Keratinocyte (primary cell): ENCODE results near the gene FRAT2. TPM values are rescaled to one million over a fixed set of nuclear protein-coding genes. Genes with fewer than 3 reads are reported as not detected.

Source experiments
- DNase-seq: peaks from one replicate; pipeline ENCODE4 v3.0.0-alpha.2; 2011; ENCODE audit warnings: low read depth, missing footprints, low spot score
- FAIRE-seq: peaks from 2 replicates; lab custom pipeline; 2011; peaks lifted over from hg19 to GRCh38; lab: Jason Lieb, UNC
- H2AFZ ChIP-seq: 2 replicates; pipeline ENCODE4 v1.6.0; 2012; ENCODE audit warnings: low read length, control low read depth, inconsistent platforms; ENCODE audit not compliant: control insufficient read depth
- H3K27ac ChIP-seq: 2 replicates; pipeline ENCODE4 v1.5.1; 2011; ENCODE audit warnings: low read length; ENCODE audit not compliant: control insufficient read depth, insufficient read depth
- H3K27me3 ChIP-seq: 3 replicates; pipeline ENCODE4 v1.6.0; 2011; ENCODE audit warnings: low read length; ENCODE audit not compliant: control insufficient read depth, insufficient read depth; ENCODE audit errors: extremely low read depth
- H3K36me3 ChIP-seq, 2 experiments: 2 replicates in 1 of 2; 3 replicates in 1 of 2; pipeline ENCODE4 v1.5.1; 2011; ENCODE audit warnings: low read length in 2 of 2, mild to moderate bottlenecking in 1 of 2; ENCODE audit not compliant: control insufficient read depth in 2 of 2, insufficient read depth in 2 of 2; ENCODE audit errors: extremely low read depth in 1 of 2
- H3K4me1 ChIP-seq: 3 replicates; pipeline ENCODE4 v1.5.1; 2011; ENCODE audit warnings: low read length; ENCODE audit not compliant: control insufficient read depth, insufficient read depth; ENCODE audit errors: extremely low read depth
- H3K4me2 ChIP-seq: 3 replicates; pipeline ENCODE4 v1.6.0; 2011; ENCODE audit warnings: low read depth, low read length; ENCODE audit not compliant: control insufficient read depth, insufficient read depth; ENCODE audit errors: extremely low read depth
- H3K4me3 ChIP-seq, 3 experiments: fragments of 200-600 bp in 1 of 3; sonication (generic) in 1 of 3; 2 replicates in 2 of 3; 3 replicates in 1 of 3; pipeline ENCODE4 v1.5.1; 2011 to 2016; ENCODE audit warnings: low read length in 3 of 3, mild to moderate bottlenecking in 3 of 3, control low read depth in 2 of 3, inconsistent platforms in 1 of 3, low read depth in 1 of 3, mixed read lengths in 1 of 3, mixed run types in 1 of 3, moderate library complexity in 1 of 3; ENCODE audit not compliant: control insufficient read depth in 2 of 3, insufficient read depth in 2 of 3; ENCODE audit errors: extremely low read depth in 1 of 3
- H3K79me2 ChIP-seq: 2 replicates; pipeline ENCODE4 v1.6.0; 2012; ENCODE audit warnings: low read length; ENCODE audit not compliant: control insufficient read depth, insufficient read depth
- H3K9ac ChIP-seq: 3 replicates; pipeline ENCODE4 v1.6.0; 2011; ENCODE audit warnings: low read length; ENCODE audit not compliant: control insufficient read depth, insufficient read depth; ENCODE audit errors: extremely low read depth
- H3K9me1 ChIP-seq: 3 replicates; pipeline ENCODE4 v1.6.0; 2011; ENCODE audit warnings: low read length; ENCODE audit not compliant: control insufficient read depth, insufficient read depth; ENCODE audit errors: extremely low read depth
- H3K9me3 ChIP-seq: 2 replicates; pipeline ENCODE4 v1.5.1; 2012; ENCODE audit warnings: low read depth, low read length; ENCODE audit not compliant: control insufficient read depth
- H4K20me1 ChIP-seq: 3 replicates; pipeline ENCODE4 v1.6.0; 2011; ENCODE audit warnings: low read length; ENCODE audit not compliant: control insufficient read depth, insufficient read depth; ENCODE audit errors: extremely low read depth
- EZH2 ChIP-seq: IDR thresholded peaks from one replicate; pipeline ENCODE4 v1.6.1; 2012; ENCODE audit warnings: inconsistent platforms, mild to moderate bottlenecking, low read length, moderate library complexity
- dilution Hi-C: fragments of 300-500 bp; cut with MboI; formaldehyde crosslinking; loops from one replicate; pipeline ENCODE4 v1.7.0; 2020; ENCODE audit warnings: low sequenced_read_pairs; ENCODE audit not compliant: extremely low pct_ligation_motif_present
- polyA plus RNA-seq, 5 experiments: library from polyadenylated mRNA; depleted of rRNA in 3 of 5; stranded (reverse) in 3 of 5; stranded (forward) in 1 of 5; unstranded in 1 of 5; fragments of >200 nt; gene quantifications; 1 replicate in 1 of 5; 2 replicates in 3 of 5; 3 replicates in 1 of 5; pipeline versions ENCODE4 v1.2.1 to v1.2.3, GENCODE V29; 2011 to 2012; ENCODE audit warnings: missing spikeins in 2 of 5, low read depth in 1 of 5, low replicate concordance in 1 of 5
- TF ChIP-seq, protein P1 (sequence below), 3 experiments: IDR thresholded peaks in 1 of 3; conservative IDR thresholded peaks in 1 of 3; optimal IDR thresholded peaks in 1 of 3; 2 replicates in 2 of 3; 3 replicates in 1 of 3; pipeline versions ENCODE3 to v1.5.1; 2011; ENCODE audit warnings: low read length in 3 of 3, mild to moderate bottlenecking in 3 of 3, moderate library complexity in 2 of 3, control low read depth in 1 of 3, inconsistent platforms in 1 of 3; ENCODE audit not compliant: insufficient read depth in 2 of 3; ENCODE audit errors: extremely low read depth in 1 of 3

The FRAT2 gene
- polyA plus RNA-seq, 1 donor (not counting 4 experiments of a cell fraction or from before 2014, with no cell fraction given): 5.5 TPM

GRCh38 chr10:97353945-97354344 lies 19.4 kb upstream of the FRAT2 start:
- Histone ChIP-seq H3K4me1 (no peaks in the 10 kb centered on the region), H2AFZ (no peak overlapping the region), H3K9me3 (no peaks in the 10 kb centered on the region), H3K27ac (no peak overlapping the region), H3K27me3 (no peaks in the 10 kb centered on the region), H3K79me2 (no peaks in the 10 kb centered on the region), H3K4me3 (no peak overlapping the region), H4K20me1 (no peaks in the 10 kb centered on the region), H3K4me2 (no peak overlapping the region), H3K9me1 (no peaks in the 10 kb centered on the region), H3K9ac (no peak overlapping the region), H3K36me3 (peaks cover 26 to 28% of the 10 kb centered on the region in 2 experiments)
- no peak for FAIRE-seq
- dilution Hi-C loops: no loop called here
- TF ChIP-seq, protein P1, sequence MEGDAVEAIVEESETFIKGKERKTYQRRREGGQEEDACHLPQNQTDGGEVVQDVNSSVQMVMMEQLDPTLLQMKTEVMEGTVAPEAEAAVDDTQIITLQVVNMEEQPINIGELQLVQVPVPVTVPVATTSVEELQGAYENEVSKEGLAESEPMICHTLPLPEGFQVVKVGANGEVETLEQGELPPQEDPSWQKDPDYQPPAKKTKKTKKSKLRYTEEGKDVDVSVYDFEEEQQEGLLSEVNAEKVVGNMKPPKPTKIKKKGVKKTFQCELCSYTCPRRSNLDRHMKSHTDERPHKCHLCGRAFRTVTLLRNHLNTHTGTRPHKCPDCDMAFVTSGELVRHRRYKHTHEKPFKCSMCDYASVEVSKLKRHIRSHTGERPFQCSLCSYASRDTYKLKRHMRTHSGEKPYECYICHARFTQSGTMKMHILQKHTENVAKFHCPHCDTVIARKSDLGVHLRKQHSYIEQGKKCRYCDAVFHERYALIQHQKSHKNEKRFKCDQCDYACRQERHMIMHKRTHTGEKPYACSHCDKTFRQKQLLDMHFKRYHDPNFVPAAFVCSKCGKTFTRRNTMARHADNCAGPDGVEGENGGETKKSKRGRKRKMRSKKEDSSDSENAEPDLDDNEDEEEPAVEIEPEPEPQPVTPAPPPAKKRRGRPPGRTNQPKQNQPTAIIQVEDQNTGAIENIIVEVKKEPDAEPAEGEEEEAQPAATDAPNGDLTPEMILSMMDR (optimal IDR thresholded peaks at IDR 0.05 in 1 of 3, IDR thresholded peaks at IDR 0.05 in 1 of 3, conservative IDR thresholded peaks at IDR 0.05 in 1 of 3; ENCODE audit: extremely low read depth in 1 of 3, insufficient read depth in 2 of 3, low read length in 3 of 3): no peak
- no peak for TF ChIP-seq EZH2
- DNase-seq: no peak

DNA sequence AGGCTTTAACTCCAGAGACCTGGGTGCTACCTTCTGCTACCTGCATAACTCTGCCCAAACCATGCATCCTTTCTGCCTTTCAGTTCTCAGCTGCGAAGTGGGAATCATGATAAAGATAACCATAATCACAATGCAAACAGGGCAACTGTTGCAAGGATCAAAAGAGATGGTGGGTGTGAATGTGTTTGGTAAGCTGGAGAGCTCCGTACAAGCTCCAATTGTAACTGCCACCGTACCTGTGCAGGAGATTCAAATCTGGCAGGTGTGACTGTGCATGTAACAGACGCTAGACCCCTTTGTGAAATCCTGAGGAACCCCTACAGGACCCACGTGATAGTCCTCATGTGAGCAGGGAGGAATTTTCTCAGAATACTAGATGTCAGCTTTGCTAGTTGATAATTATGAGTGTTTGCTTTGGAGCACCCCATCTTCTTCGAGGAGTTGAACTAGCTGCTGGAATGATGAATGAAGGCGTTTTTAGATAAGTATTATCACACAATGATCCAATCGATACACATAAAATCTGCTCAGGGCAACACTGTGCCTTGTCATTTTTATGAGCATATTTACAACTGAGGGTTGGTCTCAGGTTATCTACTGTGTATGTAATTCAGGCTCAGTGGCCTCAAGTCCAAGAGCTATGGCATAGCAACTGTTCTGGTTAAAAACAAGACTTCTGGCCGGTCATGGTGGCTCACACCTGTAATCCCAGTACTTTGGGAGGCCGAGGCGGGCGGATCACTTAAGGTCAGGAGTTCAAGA lies 15.4 kb upstream of the FRAT2 start:
- TF ChIP-seq, protein P1 (optimal IDR thresholded peaks at IDR 0.05 in 1 of 3, IDR thresholded peaks at IDR 0.05 in 1 of 3, conservative IDR thresholded peaks at IDR 0.05 in 1 of 3; ENCODE audit: extremely low read depth in 1 of 3, insufficient read depth in 2 of 3, low read length in 3 of 3): no peak
- no peak for TF ChIP-seq EZH2
- Histone ChIP-seq H3K9me3 (no peaks in the 10 kb centered on the region), H2AFZ (no peak overlapping the region), H4K20me1 (no peaks in the 10 kb centered on the region), H3K4me2 (no peak overlapping the region), H3K27me3 (no peaks in the 10 kb centered on the region), H3K9ac (no peak overlapping the region), H3K9me1 (no peaks in the 10 kb centered on the region), H3K4me1 (no peaks in the 10 kb centered on the region), H3K79me2 (no peaks in the 10 kb centered on the region), H3K4me3 (no peak overlapping the region), H3K27ac (no peak overlapping the region), H3K36me3 (peaks cover 4 to 12% of the 10 kb centered on the region in 2 experiments)
- dilution Hi-C loops: no loop called here
- DNase-seq (no peak), FAIRE-seq (no peak)
